ENCODE data around the gene ENDOU. TPM values are rescaled to one million over a fixed set of nuclear protein-coding genes. Genes with fewer than 3 reads are reported as not detected.
"Not testable (repeated sequence)": the region's sequence is repeated elsewhere in the genome, so short reads cannot be mapped to it uniquely, and the experiment has no call there.

The ENDOU gene
- total and polyA plus RNA-seq, 2 donors, result 1.4 TPM; not detected in 1

GRCh38 chr12:47698055-47698454, 27.2 kb downstream of the ENDOU start:
- 87% methylated on average over 4 of the region's 4 CpGs for WGBS
- Histone ChIP-seq H3K27ac (ENCODE audit: low read depth) (no peak overlapping the region), H3K4me3 (ENCODE audit: low read depth, low read length) (no peak overlapping the region), H3K4me1 (ENCODE audit: insufficient read depth) (no peaks in the 10 kb centered on the region), H3K36me3 (ENCODE audit: insufficient read depth) (peaks cover 2% of the 10 kb centered on the region)
- DNase-seq (ENCODE audit: extremely low spot score), result no peak

- Histone ChIP-seq H3K4me3 (ENCODE audit: low read depth, low read length) (no peak overlapping the region), H3K36me3 (ENCODE audit: insufficient read depth) (no peaks in the 10 kb centered on the region), H3K27ac (ENCODE audit: low read depth) (no peak overlapping the region), H3K4me1 (ENCODE audit: insufficient read depth) (no peaks in the 10 kb centered on the region)
- DNase-seq (ENCODE audit: extremely low spot score), result no peak
- WGBS, result 96% methylated on average over 2 of the region's 2 CpGs
Measured at GRCh38 chr12:47689215-47689614, 36.1 kb downstream of the ENDOU start.

GRCh38 chr12:47687636-47688035, 37.7 kb downstream of the ENDOU start:
- H3K27ac ChIP-seq (ENCODE audit: low read depth), result no peak overlapping the region
- no peak overlapping the region for H3K4me3 ChIP-seq (ENCODE audit: low read depth, low read length)
- H3K36me3 ChIP-seq (ENCODE audit: insufficient read depth), result no peaks in the 10 kb centered on the region
- DNase-seq (ENCODE audit: extremely low spot score), result no peak
- H3K4me1 ChIP-seq (ENCODE audit: insufficient read depth), result no peaks in the 10 kb centered on the region
- 93% methylated on average over 3 of the region's 3 CpGs for WGBS

- DNase-seq (ENCODE audit: extremely low spot score), result no peak
- no peak overlapping the region for H3K27ac ChIP-seq (ENCODE audit: low read depth)
- no peak overlapping the region for H3K4me3 ChIP-seq (ENCODE audit: low read depth, low read length)
- 78% methylated on average over 4 of the region's 4 CpGs for WGBS
- H3K36me3 ChIP-seq (ENCODE audit: insufficient read depth), result no peaks in the 10 kb centered on the region
- H3K4me1 ChIP-seq (ENCODE audit: insufficient read depth), result no peaks in the 10 kb centered on the region
Measured at GRCh38 chr12:47686645-47687240, 38.5 kb downstream of the ENDOU start.

- 74% methylated on average over 2 of the region's 2 CpGs for WGBS
- DNase-seq (ENCODE audit: extremely low spot score), result no peak
- Histone ChIP-seq H3K36me3 (ENCODE audit: insufficient read depth) (no peaks in the 10 kb centered on the region), H3K4me1 (ENCODE audit: insufficient read depth) (no peaks in the 10 kb centered on the region), H3K4me3 (ENCODE audit: low read depth, low read length) (no peak overlapping the region), H3K27ac (ENCODE audit: low read depth) (no peak overlapping the region)
Measured at GRCh38 chr12:47679785-47680184, 45.5 kb downstream of the ENDOU start.

- no peaks in the 10 kb centered on the region for H3K4me1 ChIP-seq (ENCODE audit: insufficient read depth)
- WGBS, result 97% methylated on average over 2 of the region's 2 CpGs
- DNase-seq (ENCODE audit: extremely low spot score), result no peak
- no peak overlapping the region for H3K27ac ChIP-seq (ENCODE audit: low read depth)
- no peak overlapping the region for H3K4me3 ChIP-seq (ENCODE audit: low read depth, low read length)
- no peaks in the 10 kb centered on the region for H3K36me3 ChIP-seq (ENCODE audit: insufficient read depth)
Measured at GRCh38 chr12:47672068-47672467, 53.2 kb downstream of the ENDOU start.

GRCh38 chr12:47667935-47668334, 57.4 kb downstream of the ENDOU start:
- H3K4me1 ChIP-seq (ENCODE audit: insufficient read depth); H3K27ac ChIP-seq (ENCODE audit: low read depth); H3K4me3 ChIP-seq (ENCODE audit: low read depth, low read length); DNase-seq (ENCODE audit: extremely low spot score); H3K36me3 ChIP-seq (ENCODE audit: insufficient read depth): not testable (repeated sequence)
- 97% methylated on average over 6 of the region's 6 CpGs for WGBS

Other genes starting within 250 kb of the ENDOU start
- 29.4 TPM for gene RPAP3, start 19.5 kb downstream of the ENDOU start, total RNA-seq
- gene RPAP3, start 19.5 kb downstream of the ENDOU start, polyA plus RNA-seq, result 15.5 TPM
- 17.2 TPM for gene RAPGEF3, start 33.4 kb upstream of the ENDOU start, total RNA-seq
- gene RAPGEF3, start 33.4 kb upstream of the ENDOU start, polyA plus RNA-seq, result 38.7 TPM
- 8.6 TPM for gene SLC48A1, start 47.7 kb upstream of the ENDOU start, total RNA-seq
- gene SLC48A1, start 47.7 kb upstream of the ENDOU start, polyA plus RNA-seq, result 31.1 TPM
- 26.8 TPM for gene HDAC7, start 94.4 kb upstream of the ENDOU start, total RNA-seq
- 92.4 TPM for gene HDAC7, start 94.4 kb upstream of the ENDOU start, polyA plus RNA-seq
- 0.79 TPM for gene VDR, start 179.5 kb upstream of the ENDOU start, total RNA-seq
- 3.7 TPM for gene VDR, start 179.5 kb upstream of the ENDOU start, polyA plus RNA-seq
- gene TMEM106C, start 238.1 kb upstream of the ENDOU start, total RNA-seq, result 89.8 TPM
- 35.7 TPM for gene TMEM106C, start 238.1 kb upstream of the ENDOU start, polyA plus RNA-seq